Activated CD4-positive, CD25-positive, alpha-beta regulatory T cell treated with anti-CD3 and anti-CD28 coated beads, Interleukin-2, amount 50 U/mL, for 24 hours (primary cell): Measurements from ENCODE around the gene B3GALT2.

ENCODE experiments used
- ATAC-seq, 2 donors: fragments of 150-1000 bp; cut with Tn5 transposase; one replicate each; pipeline ENCODE4 v1.10.0; 2021; ENCODE audit warnings: mild to moderate bottlenecking in 1 of 2, moderate library complexity in 1 of 2

Gene B3GALT2

DNA sequence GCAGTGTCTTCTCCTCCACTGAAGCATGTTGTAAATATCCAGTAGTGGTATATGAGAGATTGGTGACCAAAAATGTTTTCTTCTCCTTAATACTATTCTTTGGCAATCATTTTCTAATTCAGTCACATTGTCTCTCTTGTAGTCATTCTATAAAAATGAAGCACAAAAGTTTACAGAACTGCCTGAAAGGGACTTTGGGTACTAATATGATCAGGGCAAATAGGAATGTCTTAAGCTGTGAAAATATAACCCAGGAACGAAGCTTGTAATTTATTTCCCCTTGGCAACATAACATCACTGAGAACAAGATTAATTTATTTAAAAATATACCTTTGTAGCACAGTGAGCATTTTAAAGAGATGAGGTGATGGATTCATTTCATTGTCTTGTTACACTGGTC, 4.9 kb downstream of the B3GALT2 start:
- no peak for ATAC-seq

DNA sequence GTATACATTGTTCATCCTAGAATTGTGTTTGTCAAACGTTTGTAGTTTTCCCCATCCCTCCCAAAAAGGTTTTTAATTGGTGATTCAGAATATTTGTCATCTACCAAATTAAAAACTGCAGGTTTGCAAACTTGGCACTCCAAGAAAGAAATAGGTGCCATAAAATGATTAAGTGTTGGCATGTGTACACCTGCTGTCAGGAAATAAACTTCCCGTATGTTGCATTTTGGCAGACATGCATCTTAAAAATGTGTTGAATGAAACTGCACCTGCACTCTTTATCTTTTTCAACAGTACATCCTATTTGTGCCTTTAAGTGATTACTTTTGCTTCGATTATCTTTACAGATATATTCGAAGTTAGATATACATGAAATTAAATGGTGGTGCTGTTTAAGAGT, 7.3 kb downstream of the B3GALT2 start:
- ATAC-seq: no peak

DNA sequence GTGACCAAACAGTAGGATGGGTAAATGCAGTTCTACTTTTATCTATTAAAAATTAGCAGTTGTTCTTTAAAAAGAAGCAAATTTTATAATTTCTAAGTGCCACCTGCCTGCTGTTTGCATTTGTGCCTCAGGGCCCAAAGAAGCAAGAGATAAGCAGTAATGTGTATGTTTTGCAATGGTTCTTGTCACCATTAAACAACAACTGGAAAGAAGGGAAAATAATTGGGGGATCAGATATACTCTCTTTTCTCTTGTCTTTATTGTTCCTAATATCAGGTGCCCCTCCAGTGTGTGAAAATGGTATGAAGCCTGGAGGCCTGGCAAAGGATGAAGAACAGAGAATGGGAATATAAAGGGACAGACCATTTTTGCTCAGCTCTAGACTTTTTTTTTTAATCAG, 9.6 kb downstream of the B3GALT2 start:
- no peak for ATAC-seq

DNA sequence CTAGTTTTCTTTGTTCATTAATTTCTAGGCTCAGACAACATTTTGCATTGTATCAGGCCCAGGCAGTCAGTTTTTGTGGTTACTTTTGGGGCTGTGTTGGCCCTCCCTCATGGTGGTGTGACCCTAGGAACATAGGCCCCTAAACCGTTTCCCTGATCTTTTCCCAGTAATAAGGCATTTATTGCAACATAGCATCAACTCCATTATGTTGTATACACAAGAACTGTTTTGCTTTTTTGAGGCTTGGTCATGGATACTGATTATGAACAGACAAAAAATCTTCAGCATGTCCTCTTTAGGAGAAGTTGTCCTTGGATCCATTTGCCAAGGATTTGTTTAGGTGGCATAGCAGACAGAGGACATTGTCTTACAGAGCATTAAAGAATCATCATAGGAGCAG, 10.3 kb downstream of the B3GALT2 start:
- no peak for ATAC-seq

DNA sequence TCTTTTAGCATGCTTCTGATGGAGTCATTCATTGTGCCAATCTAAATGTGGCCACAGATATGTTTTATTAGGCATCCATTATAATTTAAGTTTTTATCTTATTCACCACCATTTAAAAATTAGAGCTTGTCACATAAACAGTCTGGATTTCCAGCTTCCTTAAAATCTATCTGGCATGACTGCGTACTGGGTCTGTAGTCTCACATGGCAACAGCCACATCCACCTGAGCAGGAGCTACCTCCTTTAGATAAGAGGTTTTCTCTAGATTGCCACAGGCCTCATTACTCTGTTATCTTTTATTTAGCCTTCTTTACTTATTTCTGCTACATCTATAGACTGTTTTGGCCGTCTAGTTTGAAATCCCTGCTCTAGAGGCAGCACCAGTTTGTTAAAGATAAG, 29.1 kb downstream of the B3GALT2 start:
- no peak for ATAC-seq

DNA sequence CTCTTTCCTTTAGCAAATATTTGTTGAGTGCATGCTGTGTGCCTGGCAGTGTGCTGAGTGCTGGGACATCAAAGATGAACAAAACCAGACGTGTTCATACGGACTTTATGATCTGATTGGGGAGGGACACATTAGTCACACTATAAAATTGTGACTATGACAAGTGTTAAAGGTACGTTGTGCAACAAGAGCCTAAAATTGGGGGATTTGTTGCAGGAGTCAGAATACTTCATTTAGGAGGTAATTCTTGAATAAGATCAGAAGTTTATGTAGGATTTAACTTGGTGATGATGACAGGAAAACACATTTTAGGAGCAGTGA, 29.6 kb downstream of the B3GALT2 start:
- ATAC-seq: no peak

DNA sequence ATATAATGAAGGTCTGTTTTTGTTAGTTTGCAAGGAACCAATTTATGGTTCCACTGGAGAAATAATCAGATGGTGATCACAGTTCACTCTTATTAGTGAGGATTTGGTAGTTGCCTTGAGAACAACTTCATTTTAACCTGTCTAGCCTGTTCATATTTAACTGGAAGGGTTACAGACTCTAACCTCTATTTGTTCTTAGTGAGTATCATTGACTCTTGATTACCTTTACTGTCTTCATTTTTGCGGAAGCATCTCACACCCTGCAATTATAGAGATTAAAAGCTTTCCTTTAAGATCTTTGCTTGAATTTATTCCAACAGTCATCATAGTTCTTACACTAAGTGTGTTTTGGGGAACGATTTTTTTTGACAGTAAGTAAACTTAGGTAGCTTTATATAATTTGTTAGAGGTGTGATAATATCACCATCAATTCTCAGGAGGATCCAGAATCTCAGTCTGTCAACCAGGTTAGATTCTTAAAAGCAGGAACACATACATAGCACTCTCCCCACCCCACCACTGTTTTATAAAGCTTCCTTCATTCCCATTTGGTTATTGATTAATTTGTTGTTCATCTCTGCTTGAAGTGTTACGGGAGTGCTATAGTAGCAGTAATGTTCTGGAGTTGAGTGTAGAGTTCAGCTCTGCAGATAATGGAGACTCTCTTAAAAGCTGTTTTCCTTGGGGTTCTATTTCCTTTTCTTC, 30.1 kb downstream of the B3GALT2 start:
- no peak for ATAC-seq

DNA sequence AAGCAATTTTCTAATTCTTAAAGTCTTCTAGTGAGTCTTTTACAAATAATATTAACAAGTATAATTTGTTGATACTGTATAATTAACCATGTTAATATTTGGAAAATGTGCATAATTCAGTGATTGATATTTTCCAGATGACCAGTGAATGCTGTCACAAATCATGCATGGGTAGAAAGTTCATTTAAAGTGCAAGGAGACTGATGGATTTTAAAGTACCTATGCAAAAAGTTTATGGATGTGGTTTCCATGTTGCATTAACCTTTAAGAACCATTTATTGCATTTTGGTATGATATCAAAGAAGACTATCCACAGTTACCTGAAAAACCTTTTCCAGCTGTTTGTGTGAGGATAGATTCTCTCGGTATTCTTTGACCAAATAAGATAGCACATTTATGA, 41.4 kb downstream of the B3GALT2 start:
- ATAC-seq: no peak

DNA sequence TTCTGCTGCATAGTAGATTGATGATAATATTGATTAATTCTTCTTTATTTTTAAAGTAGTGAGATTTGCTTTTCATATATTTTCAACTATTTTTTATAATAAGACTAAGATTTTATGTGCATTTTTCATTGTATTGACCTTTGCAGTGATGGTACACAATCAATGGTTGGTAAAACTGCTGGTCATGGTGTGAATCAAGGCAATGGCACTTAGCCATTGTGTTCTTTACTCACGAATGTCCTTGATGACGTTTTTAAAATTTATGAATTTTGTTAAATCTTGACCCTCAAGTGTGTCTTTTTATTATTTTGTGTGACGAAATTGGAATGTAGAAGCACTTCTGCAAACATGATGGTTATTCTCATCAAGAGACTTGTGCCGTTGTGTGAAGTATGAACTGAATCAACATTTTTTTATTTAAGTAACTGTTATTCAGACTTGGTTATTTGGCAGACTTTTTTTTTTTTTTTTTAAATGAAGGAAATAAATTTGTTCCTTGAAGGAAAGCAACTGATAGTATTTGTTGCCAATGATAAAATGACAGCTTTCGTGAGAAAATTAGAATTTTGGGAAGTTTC, 42.0 kb downstream of the B3GALT2 start:
- no peak for ATAC-seq

DNA sequence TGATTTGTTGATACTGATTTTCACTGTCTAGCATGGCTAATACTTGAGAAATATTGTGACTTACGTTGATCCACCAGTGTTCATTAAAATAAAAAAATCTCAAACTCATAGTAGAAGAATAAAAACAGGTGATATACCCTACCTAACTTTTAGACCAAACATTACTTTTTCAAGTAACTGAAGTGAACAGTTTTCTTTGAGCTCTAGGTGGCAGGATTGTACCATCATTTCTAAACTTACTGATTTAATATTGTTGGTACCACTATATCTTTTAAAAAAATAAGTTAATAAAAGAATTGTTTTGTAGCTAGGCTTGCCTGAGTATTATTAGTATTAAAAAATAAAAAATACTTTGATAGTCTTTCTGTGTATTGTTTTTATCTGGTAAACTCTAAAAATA, 43.1 kb downstream of the B3GALT2 start:
- no peak for ATAC-seq

DNA sequence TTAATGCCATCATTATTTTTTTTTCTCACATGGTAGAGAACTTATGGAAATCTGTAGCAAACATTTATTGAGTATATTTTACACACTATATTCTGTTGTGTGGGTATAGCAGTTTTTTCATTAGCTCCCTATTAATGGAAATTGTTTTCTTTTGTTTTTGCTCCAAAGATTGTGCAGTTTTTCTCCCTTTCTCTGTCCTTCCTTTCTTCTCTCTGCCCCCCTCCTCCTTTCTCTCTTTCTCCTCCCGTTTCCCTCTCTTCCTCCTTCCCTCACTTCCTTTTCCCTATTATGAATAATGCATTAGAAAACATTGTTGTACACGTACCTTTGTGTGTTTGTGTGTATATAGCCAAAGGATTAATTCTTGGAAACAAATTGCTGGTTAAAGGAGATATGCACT, 44.0 kb downstream of the B3GALT2 start:
- ATAC-seq: no peak

DNA sequence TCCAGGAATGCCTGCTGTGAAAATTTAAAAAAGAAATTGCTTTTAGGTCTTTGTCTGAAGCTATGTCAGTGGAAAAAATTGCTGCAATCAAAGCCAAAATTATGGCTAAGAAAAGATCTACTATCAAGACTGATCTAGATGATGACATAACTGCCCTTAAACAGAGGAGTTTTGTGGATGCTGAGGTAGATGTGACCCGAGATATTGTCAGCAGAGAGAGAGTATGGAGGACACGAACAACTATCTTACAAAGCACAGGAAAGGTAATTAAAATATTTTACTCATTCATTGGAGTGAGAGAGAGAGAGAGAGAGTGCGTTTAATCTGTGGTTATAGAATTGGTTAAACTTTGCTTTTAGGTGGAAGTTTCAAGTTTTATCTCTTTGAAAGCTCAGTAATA, 44.6 kb downstream of the B3GALT2 start:
- ATAC-seq: peak; percentile 51 to 58

DNA sequence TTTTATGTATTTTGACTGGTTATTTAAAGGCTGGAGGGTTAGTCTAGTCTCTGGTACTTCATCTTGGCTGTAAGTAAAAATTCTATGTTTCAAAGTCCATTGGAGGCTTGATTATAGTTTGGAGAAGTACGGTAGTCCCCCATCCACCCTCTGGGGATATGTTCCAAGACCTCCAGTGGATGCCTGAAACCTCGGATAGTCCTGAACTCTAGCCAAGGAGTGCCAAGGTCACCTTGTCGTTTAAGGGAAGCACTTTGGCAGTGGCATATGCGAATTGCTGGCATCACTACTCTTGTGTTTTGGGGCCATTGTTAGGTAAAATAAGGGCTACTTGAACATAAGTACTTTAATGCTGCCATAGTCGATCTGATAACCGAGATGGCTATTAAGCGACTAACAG, 46.2 kb downstream of the B3GALT2 start:
- ATAC-seq: no peak

DNA sequence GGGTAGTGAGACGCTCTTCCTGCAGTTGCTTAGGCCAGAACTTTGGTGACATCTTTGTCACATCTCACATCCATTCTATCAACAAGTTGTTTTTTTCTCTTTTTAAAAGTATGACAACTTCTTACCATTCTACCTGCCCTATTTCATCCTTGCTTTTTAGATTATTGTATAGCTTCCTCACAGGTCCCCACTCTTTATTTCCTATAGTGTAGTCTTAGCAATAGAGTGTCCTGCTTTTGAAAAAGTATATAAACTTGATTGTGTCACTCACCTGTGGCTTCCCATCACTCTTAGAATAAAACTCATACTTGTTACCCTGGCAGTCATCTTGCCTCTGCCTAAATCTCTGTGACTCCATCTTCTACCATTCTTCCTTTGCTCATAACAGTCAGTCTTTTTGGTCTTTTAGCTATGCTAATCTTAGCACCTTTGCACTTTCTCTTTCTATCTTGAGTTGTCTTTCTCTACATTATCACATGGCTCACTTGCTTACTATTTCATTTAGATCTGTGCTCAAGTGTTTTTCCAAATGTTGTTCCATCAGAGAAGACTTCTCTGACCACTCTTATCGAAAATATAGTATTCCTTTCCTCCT, 55.0 kb downstream of the B3GALT2 start:
- peak; percentile 78 to 83 for ATAC-seq
